Loucy (cell line): Measurements from ENCODE around the gene TSPAN19.

ENCODE experiments used
- CTCF ChIP-seq: fragments of 200-600 bp; sonication (generic); conservative IDR thresholded peaks from 2 replicates; pipeline ENCODE4 v1.5.1; 2014; ENCODE audit warnings: mild to moderate bottlenecking, antibody characterized with exemption, low read length
- EZH2phosphoT487 ChIP-seq: fragments of 200-600 bp; IDR thresholded peaks from 2 replicates; pipeline ENCODE4 v1.6.1; 2018; ENCODE audit warnings: antibody characterized with exemption, mild to moderate bottlenecking, moderate library complexity, borderline replicate concordance

GRCh38 chr12:84986586-84986985, 49.5 kb downstream of the TSPAN19 start:
- TF ChIP-seq CTCF (no peak), EZH2phosphoT487 (no peak)
